H1 (cell line): ENCODE data around the gene EML4. TPM values are rescaled to one million over a fixed set of nuclear protein-coding genes. Genes with fewer than 3 reads are reported as not detected.

Source experiments
- CREB1 ChIP-seq: IDR thresholded peaks from 2 replicates; pipeline ENCODE4 v1.6.1; 2012; ENCODE audit warnings: inconsistent platforms
- RFX5 ChIP-seq: IDR thresholded peaks from 2 replicates; pipeline ENCODE4 v1.6.1; 2011; ENCODE audit warnings: low read depth, low read length, improper control_type of control experiment, borderline replicate concordance
- polyA plus RNA-seq, 7 experiments: library from polyadenylated mRNA; depleted of rRNA in 3 of 7; stranded (reverse) in 5 of 7; unstranded in 2 of 7; fragments of >200 nt in 5 of 7; fragments of 200-250 nt in 2 of 7; gene quantifications; 1 replicate in 5 of 7; 2 replicates in 1 of 7; 4 replicates in 1 of 7; pipeline versions ENCODE4 v1.2.1 to v1.2.3, GENCODE V29; 2011 to 2013; ENCODE audit warnings: missing spikeins in 2 of 7, mixed read lengths in 2 of 7
- total RNA-seq: library from RNA; stranded (reverse); fragmentation: NEBNext Ultra II Directional; extraction: Animal tissue kit (Norgen Biotek cat#: 25700); gene quantifications from 2 replicates; pipeline ENCODE4 v1.2.1, GENCODE V29; 2021
- TF ChIP-seq, protein P1 (sequence below): fragments of 300-600 bp; sonication (generic); IDR thresholded peaks from 2 replicates; pipeline ENCODE4 v1.7.1; 2012; ENCODE audit warnings: low read length, moderate library complexity, mild to moderate bottlenecking, inconsistent platforms; ENCODE audit not compliant: insufficient replicate concordance
- TF ChIP-seq, protein P2 (sequence below): IDR thresholded peaks from 2 replicates; pipeline ENCODE4 v1.6.1; 2012; ENCODE audit warnings: low read length, inconsistent platforms

The EML4 gene
- total and polyA plus RNA-seq, 2 of the 8 experiments (the other 6 are each of a cell fraction or from before 2014, with no cell fraction given): 50.1 to 104 TPM

DNA sequence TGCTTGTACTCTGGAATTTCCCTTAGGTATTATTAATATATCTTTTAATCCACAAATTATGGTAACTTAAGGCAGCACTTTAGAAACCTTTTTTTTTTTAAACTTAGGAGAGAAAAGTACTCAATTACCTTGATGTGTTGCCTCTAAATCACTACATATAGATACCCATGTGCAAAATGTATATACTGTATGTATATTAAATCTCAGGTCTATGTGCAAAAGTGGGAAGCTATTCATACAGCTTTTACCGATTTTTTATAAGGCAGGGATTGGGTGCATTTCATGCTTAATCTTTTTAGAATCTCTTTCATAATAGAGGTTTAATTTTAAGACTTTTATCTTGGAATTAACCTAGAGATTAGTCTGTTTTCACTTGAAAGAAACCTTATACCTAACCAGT is 3.4 kb downstream of the EML4 start (continued):
- TF ChIP-seq, protein P1, sequence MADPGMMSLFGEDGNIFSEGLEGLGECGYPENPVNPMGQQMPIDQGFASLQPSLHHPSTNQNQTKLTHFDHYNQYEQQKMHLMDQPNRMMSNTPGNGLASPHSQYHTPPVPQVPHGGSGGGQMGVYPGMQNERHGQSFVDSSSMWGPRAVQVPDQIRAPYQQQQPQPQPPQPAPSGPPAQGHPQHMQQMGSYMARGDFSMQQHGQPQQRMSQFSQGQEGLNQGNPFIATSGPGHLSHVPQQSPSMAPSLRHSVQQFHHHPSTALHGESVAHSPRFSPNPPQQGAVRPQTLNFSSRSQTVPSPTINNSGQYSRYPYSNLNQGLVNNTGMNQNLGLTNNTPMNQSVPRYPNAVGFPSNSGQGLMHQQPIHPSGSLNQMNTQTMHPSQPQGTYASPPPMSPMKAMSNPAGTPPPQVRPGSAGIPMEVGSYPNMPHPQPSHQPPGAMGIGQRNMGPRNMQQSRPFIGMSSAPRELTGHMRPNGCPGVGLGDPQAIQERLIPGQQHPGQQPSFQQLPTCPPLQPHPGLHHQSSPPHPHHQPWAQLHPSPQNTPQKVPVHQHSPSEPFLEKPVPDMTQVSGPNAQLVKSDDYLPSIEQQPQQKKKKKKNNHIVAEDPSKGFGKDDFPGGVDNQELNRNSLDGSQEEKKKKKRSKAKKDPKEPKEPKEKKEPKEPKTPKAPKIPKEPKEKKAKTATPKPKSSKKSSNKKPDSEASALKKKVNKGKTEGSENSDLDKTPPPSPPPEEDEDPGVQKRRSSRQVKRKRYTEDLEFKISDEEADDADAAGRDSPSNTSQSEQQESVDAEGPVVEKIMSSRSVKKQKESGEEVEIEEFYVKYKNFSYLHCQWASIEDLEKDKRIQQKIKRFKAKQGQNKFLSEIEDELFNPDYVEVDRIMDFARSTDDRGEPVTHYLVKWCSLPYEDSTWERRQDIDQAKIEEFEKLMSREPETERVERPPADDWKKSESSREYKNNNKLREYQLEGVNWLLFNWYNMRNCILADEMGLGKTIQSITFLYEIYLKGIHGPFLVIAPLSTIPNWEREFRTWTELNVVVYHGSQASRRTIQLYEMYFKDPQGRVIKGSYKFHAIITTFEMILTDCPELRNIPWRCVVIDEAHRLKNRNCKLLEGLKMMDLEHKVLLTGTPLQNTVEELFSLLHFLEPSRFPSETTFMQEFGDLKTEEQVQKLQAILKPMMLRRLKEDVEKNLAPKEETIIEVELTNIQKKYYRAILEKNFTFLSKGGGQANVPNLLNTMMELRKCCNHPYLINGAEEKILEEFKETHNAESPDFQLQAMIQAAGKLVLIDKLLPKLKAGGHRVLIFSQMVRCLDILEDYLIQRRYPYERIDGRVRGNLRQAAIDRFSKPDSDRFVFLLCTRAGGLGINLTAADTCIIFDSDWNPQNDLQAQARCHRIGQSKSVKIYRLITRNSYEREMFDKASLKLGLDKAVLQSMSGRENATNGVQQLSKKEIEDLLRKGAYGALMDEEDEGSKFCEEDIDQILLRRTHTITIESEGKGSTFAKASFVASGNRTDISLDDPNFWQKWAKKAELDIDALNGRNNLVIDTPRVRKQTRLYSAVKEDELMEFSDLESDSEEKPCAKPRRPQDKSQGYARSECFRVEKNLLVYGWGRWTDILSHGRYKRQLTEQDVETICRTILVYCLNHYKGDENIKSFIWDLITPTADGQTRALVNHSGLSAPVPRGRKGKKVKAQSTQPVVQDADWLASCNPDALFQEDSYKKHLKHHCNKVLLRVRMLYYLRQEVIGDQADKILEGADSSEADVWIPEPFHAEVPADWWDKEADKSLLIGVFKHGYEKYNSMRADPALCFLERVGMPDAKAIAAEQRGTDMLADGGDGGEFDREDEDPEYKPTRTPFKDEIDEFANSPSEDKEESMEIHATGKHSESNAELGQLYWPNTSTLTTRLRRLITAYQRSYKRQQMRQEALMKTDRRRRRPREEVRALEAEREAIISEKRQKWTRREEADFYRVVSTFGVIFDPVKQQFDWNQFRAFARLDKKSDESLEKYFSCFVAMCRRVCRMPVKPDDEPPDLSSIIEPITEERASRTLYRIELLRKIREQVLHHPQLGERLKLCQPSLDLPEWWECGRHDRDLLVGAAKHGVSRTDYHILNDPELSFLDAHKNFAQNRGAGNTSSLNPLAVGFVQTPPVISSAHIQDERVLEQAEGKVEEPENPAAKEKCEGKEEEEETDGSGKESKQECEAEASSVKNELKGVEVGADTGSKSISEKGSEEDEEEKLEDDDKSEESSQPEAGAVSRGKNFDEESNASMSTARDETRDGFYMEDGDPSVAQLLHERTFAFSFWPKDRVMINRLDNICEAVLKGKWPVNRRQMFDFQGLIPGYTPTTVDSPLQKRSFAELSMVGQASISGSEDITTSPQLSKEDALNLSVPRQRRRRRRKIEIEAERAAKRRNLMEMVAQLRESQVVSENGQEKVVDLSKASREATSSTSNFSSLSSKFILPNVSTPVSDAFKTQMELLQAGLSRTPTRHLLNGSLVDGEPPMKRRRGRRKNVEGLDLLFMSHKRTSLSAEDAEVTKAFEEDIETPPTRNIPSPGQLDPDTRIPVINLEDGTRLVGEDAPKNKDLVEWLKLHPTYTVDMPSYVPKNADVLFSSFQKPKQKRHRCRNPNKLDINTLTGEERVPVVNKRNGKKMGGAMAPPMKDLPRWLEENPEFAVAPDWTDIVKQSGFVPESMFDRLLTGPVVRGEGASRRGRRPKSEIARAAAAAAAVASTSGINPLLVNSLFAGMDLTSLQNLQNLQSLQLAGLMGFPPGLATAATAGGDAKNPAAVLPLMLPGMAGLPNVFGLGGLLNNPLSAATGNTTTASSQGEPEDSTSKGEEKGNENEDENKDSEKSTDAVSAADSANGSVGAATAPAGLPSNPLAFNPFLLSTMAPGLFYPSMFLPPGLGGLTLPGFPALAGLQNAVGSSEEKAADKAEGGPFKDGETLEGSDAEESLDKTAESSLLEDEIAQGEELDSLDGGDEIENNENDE: no peak
- TF ChIP-seq CREB1: no peak
- TF ChIP-seq RFX5: no peak
- TF ChIP-seq, protein P2, sequence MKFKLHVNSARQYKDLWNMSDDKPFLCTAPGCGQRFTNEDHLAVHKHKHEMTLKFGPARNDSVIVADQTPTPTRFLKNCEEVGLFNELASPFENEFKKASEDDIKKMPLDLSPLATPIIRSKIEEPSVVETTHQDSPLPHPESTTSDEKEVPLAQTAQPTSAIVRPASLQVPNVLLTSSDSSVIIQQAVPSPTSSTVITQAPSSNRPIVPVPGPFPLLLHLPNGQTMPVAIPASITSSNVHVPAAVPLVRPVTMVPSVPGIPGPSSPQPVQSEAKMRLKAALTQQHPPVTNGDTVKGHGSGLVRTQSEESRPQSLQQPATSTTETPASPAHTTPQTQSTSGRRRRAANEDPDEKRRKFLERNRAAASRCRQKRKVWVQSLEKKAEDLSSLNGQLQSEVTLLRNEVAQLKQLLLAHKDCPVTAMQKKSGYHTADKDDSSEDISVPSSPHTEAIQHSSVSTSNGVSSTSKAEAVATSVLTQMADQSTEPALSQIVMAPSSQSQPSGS: no peak
